Islet of Langerhans (tissue), 1 donor: ENCODE results near the gene MMP24.
"Not testable (repeated sequence)": the region's sequence is repeated elsewhere in the genome, so short reads cannot be mapped to it uniquely, and the experiment has no call there.

Experiments
- FAIRE-seq: peaks from one replicate; lab custom pipeline; 2011; peaks lifted over from hg19 to GRCh38; lab: Jason Lieb, UNC

MMP24 gene

GRCh38 chr20:35223941-35224340 is 2.5 kb upstream of the MMP24 start:
- FAIRE-seq: no peak

DNA sequence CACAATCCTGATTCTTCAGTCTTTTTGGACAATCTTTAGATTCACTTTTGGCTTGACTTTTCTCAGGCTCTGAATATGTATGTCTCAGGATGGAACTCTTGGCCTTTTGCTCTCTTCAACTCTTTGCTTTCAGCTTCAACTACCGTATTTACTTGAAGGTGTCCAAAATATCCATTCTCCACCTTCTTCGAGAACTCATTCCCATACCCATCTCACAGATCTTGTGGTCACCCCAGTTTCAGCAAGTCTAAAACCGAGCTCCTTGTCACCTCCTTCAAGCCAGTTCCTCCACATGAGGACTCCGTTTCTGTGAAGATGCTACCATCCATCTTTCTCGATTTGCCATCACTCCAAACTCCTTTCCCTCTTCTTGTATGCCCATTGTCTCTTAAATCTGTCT is 2.0 kb upstream of the MMP24 start:
- no peak for FAIRE-seq

GRCh38 chr20:35225319-35226125 is 968 bp upstream of the MMP24 start:
- no peak for FAIRE-seq

DNA sequence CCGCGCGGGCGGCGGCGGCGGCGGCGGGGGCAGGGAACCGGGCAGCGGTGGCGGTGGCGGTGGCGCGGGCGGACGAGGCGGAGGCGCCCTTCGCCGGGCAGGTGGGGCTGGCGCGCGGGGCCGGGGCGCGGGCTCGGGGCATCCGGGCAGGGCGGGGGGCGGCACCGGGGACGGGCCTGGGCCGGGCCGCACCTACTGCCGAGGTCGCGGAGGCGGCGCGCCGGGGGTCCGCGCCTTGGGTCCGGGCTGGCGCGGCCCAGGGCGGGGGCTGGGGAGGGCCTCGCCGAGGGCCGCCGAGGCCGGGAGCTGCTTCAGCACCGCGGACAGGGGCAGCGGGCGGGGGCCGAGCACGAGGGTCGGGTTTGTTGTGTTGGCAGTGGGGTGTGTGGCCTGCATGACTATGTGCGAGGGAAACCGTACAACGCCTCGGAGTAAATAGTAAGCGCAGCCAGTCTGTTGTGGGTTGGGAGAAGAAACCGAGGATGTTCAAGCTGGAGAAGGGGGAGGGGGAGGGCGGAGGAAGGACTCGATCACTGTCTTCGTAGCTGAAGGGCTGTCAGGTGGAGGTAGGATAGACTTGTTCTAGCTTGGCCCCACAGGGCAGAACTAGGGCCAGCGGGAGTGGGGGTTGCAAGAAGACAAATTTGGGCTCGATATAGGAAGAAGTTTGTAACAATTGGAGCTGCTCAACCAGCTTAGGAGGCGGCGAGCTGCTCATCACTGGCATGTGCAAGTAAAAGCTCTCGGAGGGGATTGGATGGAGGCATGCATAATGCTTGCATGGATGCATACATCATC is 593 bp downstream of the MMP24 start:
- no peak for FAIRE-seq

DNA sequence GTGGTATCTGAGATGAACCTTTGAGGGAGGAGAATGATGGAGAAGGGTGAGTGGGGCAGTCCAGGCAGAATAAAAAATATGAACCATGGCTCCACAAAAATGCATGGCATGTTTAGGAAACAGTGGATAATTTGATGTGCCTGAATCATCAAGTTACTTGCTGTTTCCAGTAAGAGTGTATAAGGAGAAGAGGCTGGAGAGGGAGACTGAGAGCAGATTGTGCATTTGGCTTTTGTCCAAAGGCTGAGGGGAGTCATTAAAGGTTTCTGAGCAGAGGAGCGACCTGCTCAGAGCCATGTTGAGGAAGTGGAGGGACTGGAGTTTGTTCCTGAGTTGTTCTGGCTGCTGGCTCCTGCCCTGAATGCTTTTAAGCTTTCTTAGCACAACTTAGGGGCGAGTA is 6.1 kb downstream of the MMP24 start:
- no peak for FAIRE-seq

DNA sequence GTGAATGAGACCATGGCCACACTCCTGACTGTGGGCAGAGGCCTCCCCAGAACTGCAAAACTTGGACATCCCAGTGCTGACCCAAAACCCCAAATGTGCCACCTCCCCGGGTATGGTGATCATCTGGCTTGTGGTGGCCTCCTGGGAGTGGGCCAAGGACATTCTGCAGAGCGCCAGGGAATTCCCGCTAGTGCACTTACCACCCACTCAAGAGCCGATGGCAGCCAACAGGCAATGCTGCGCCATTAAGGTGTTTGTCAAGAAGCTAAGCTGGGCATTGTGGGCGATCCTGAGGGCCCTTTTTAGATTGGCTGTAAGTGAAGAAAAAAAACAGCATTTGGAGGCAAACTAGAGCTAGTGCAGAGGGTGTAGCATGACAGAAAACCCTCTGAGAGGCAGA is 9.4 kb downstream of the MMP24 start:
- FAIRE-seq: no peak

GRCh38 chr20:35237486-35237885 is 11.0 kb downstream of the MMP24 start:
- FAIRE-seq: no peak

DNA sequence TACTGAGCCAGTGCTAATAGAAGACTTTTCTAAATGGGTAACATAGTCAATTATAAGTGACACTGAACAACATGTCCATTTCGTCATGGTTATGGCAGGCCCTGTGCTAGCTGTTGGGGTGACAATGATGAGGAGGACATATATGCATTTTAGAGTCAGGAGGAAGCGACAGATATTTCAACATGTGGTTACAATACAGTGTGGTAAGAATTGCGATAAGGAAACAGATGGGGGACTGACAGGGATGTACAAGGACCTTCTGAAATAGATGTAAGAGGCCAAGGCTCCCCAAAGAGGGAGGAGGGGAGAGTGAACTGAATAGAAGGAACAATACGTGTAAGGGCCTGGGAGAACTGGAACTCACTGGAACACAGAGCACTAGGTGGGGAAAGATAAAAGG is 11.7 kb downstream of the MMP24 start:
- FAIRE-seq: no peak

GRCh38 chr20:35238735-35239134 is 12.2 kb downstream of the MMP24 start:
- no peak for FAIRE-seq

GRCh38 chr20:35240083-35240810 is 13.8 kb downstream of the MMP24 start:
- FAIRE-seq: no peak

DNA sequence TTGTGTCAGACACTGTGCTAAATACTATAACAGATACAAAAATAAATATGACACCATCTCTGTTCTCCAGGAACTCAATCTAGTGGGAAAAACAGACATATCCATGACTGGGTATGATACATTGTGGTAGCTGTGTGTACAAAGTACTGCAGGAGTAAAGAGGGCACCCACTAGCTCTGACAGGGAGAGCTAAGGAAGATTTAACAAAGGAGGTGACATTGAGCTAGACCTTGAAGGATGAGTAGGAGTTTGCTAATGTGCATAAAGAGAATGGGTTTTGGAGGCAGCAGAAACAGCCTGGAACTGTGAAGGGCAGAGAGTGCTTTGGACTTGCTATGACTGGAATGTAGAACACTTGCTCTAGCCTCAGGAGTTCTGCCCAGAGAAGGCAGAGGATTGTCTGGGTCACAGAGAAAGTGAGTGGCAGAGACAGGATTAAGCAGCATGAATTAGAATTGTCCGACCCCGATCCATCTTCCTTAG is 14.4 kb downstream of the MMP24 start:
- no peak for FAIRE-seq

- FAIRE-seq: no peak
Observed at GRCh38 chr20:35243317-35243716, 16.8 kb downstream of the MMP24 start.

GRCh38 chr20:35243986-35244385 is 17.5 kb downstream of the MMP24 start:
- FAIRE-seq: no peak

GRCh38 chr20:35246723-35247122 is 20.2 kb downstream of the MMP24 start:
- FAIRE-seq: no peak

DNA sequence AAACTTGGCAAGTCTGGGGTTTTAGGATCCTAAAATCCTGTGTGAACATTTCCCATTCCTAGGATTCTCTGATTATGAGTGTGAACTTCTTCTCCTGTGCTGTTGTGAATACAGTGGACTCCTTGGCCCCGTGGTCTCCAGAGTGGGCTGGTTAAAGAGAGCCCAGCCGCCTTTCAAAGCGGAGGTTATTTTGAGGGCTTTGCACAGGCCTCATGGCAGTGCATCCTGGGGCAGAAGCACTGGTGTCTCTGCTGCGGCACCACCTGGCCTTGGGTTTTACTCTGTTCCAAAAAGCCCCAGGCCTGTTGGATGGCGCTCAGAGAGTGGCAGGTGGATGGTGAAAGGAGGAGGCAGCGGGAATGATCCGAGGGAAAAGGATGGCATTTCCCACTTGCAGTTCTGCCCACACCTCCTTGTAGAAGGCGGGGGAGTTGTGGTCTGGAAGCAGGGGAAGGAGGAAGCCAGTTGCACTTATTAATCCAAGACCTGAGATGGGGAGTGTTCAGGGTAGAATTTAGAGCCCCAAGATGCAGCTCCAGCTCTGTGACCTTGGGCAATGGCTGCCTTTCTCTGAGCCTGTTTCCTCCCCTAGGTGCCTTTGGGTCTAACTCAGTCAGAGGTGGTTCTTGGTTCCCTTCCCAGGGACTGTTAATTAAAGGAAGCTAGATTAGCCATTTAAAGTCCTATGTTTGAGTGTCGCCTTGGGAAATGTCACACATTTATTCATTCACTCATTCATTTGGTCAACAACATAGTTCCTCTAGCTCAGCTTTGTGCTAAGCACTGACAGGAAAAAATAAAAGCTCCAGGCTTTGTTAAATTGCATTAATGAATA is 22.4 kb downstream of the MMP24 start:
- no peak for FAIRE-seq

DNA sequence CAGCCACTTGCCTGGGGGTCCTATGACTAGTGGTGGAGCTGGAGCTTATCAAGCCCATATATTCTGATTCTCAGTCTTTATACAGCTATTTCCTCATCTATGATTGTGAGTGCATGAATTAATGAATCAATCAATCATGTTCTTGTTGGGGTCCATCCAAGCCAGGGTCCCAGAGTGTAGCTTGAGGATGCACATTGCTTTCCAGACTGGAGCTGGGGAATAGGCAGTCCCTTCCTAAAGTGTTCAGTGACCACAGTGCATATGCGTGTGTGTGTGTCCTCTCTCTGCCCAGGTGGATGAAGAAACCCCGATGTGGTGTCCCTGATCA is 25.1 kb downstream of the MMP24 start:
- FAIRE-seq: no peak

DNA sequence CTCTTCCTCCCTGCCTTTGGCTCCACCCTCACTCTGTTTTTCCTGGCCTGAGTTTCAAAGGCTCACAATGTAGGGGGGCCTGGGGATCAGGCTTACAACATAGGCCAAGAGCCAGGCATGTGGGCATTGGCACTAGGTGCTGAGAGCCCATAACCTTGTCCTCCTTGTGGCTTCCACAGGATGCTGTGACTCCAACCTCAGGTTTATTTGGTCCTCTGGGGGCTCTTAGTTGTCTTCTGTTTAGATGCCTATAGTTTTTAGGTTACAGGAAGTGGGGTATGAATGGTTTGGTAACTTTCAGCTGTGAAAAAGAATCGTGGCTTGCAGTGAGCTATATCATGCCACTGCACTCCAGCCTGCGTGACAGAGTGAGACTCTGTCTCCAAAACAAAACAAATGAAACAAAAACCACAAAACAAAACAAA is 25.6 kb downstream of the MMP24 start:
- no peak for FAIRE-seq

DNA sequence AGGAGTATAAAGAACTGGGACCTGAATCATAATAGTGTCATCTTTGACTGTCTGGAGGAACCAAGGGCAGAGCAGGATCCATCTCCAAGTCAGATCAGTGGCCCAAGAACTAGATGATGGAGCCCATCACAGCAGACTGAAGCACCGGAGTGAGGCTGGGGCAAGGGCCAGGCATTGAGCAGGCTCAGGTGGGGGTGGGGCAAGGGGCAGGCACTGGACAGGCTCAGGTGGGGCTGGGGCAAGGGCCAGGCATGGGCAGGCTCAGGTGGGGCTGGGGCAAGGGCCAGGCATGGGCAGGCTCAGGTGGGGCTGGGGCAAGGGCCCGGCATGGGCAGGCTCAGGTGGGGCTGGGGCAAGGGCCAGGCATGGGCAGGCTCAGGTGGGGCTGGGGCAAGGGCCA is 26.1 kb downstream of the MMP24 start:
- FAIRE-seq: not testable (repeated sequence)

GRCh38 chr20:35253010-35253409 is 26.5 kb downstream of the MMP24 start:
- no peak for FAIRE-seq

DNA sequence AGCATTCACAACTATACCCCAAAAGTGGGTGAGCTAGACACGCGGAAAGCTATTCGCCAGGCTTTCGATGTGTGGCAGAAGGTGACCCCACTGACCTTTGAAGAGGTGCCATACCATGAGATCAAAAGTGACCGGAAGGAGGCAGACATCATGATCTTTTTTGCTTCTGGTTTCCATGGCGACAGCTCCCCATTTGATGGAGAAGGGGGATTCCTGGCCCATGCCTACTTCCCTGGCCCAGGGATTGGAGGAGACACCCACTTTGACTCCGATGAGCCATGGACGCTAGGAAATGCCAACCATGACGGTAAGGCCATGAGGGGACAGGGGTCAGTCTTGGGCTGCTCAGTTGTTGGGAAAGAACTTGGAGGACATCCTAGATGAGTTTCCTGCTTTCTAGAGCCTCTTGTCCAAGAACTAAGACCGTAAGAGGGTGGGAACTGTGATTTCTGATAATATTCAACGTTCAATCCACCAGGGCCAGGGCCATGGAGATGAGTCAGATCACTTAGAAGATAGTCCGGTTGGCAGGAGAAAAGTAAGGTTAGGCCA is 28.0 kb downstream of the MMP24 start:
- no peak for FAIRE-seq

- FAIRE-seq: no peak
Observed at GRCh38 chr20:35257175-35257909, 30.9 kb downstream of the MMP24 start.
